Activated CD8-positive, alpha-beta memory T cell treated with anti-CD3 and anti-CD28 coated beads, Interleukin-2, amount 50 U/mL, for 1 hour (primary cell): Measurements from ENCODE around the gene FXYD6.
"Not testable (repeated sequence)": the region's sequence is repeated elsewhere in the genome, so short reads cannot be mapped to it uniquely, and the experiment has no call there.

Experiments used
- DNase-seq: peaks from one replicate; pipeline ENCODE4 v3.0.0-alpha.2; 2020; ENCODE audit errors: extremely low read depth

Gene FXYD6

DNA sequence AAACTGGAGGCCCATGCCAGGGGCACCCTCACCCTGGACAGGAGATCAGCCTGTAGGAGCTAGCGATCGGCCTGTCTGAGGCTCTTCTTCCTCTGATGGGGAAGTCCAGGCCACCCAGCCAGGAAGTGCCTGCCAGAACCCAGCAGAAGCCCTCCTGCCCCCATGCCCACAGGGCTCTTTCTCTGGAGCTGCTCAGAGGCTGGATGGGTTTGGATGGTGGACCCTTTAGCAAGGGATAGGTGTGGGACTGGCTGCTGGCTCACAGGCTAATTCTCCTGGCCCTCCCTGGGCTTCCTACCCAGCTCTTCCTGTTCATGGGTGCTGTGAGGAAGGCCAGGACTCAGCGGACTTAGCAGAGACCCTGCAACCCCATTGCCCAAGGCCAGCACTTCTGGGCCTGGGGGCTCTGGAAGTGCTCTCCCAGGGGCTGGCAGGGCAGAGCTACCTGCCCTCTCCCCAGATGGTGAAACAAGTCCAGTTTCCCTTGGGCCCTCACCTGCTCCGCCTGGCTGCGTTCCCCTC, 59.6 kb downstream of the FXYD6 start:
- no peak for DNase-seq

DNA sequence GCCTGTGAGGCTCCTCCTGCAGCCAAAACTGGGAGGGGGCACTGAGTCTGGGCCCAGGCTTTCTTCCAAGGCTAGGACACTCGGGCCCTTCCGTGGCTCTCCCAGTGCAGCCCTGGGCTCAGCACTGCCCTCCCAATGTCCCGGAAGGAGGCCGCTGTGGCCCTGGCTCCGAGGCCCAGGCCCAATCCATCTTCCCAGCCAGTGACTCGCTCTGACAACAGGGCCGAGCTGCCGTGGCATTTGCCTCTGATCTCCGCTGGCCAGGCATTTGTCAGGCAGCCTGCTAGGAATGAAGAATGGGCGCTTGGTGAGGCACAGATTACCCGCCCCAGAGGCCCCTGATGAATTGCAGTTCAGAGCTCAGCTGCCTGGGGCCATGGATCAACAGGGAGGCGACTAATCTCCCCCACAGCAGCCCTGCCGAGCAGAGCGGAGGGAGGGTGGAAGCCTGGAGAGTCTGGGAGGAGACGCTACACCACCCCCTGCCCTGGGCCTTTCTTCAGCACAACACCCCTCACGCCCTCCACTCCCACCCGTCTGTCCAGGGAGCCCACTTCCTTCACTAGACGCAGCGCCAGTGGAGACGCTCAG, 60.2 kb downstream of the FXYD6 start:
- no peak for DNase-seq

- peak; percentile 47 for DNase-seq
These were observed 61.1 kb downstream of the FXYD6 start for GRCh38 chr11:117815262-117815803.

DNA sequence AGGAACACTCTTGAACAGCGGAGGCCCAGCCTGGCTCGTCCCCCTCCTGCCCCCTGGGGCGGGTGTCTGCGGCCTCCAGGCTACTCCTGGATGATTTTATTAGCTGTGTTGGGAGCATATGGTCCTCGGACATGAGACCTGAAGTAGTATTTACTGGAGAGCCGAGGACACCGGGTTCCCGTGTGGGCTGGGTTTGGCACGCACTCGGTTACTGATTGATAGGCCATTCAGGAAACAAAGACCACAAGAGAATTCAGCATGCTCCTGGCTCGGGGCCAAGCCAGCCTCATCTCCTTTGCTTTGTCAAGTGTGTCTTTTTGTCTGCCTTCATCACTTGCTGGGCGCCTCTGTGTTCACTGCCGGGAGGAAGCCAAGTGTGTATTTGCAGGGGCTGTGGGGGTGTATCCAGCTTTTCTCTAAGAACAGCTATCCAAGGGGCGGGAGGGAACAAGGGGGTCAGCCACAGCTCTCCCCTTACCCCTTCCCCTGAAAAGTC, 61.6 kb downstream of the FXYD6 start:
- peak; percentile 61 for DNase-seq

DNA sequence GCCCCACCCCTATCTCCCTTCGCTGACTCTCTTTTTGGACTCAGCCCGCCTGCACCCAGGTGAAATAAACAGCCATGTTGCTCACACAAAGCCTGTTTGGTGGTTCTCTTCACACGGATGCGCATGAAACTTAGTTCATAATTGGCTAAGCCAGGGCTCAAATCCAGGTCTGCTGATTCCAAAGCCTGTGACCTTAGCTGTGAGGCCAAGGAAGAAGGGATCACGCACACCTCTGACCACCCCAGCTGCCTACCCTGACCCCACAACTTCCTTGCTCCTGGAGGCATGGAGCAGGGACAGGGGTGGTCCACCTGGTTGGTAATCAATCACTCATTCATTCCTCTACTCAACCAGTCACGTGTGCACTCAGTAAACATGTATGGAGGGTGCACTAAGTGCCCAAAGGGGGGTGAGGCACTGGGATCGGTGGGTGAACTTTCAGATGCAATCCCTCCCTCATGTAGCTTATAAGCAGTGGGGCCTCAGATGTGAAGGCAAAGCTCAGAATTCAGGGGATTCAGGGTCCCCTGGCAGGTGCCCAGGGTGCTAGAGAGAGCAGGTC, 62.2 kb downstream of the FXYD6 start:
- no peak for DNase-seq

GRCh38 chr11:117810056-117810451, 66.4 kb downstream of the FXYD6 start:
- DNase-seq = not testable (repeated sequence)

DNA sequence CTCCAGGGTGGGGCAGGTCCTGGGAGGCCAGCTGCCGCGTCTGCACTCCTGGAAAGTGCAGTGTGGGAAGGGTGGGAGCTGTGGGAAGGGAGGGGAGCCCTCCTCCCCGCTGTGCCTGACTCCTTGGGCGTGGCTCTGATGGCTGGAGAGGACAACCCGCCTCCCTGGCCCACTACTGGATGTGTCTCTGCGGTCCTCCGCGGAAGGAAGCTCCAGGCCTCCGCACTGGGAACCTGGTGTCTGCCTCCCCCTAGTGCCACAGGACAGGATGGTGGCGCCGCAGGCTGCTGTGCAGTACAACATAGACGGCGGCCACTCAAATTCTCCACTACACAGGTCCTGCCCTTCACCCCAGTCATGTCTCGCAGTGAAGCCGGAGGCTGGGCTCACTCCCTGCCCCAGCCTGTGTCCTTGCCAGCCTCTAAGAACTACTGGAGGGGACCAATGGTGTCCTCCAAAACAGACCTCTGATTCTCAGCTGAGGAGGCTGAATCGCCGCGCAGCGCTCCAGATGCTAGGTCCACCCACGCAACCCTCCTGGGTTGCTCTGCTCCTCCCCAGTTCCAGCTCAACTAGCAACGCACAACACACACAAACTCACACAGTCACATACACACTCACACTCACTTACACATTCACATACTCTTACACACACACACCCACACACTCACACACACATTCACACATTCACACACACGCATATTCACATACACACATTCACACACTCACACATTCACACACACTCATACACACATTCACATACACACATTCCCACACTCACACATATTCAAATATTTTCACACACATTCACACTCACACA, 67.0 kb downstream of the FXYD6 start:
- no peak for DNase-seq

GRCh38 chr11:117808784-117809183, 67.7 kb downstream of the FXYD6 start:
- DNase-seq = no peak

- DNase-seq = no peak
These were observed 68.8 kb downstream of the FXYD6 start for GRCh38 chr11:117807482-117808327.

GRCh38 chr11:117806846-117807245, 69.6 kb downstream of the FXYD6 start:
- no peak for DNase-seq

GRCh38 chr11:117805045-117805444, 71.4 kb downstream of the FXYD6 start:
- no peak for DNase-seq

DNA sequence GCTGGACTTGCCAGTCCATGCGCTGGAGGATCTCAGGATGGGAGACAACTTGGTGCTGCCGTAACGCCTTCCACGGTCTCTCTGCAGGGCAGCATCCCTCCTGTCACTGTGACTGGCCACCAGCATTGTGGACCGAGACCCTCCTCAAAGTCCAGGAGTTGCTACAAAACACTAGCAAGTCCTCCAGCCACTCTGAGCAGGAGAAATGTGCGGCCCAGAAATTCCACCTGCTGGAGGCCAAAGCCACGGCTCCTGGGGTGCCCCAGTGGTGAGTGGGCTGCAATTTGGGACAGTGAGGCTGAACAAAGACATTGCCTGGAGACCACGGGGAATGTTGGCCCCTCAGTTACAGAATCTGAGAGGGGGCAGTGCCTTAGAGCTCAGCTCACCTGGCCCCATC, 72.6 kb downstream of the FXYD6 start:
- DNase-seq = no peak

DNA sequence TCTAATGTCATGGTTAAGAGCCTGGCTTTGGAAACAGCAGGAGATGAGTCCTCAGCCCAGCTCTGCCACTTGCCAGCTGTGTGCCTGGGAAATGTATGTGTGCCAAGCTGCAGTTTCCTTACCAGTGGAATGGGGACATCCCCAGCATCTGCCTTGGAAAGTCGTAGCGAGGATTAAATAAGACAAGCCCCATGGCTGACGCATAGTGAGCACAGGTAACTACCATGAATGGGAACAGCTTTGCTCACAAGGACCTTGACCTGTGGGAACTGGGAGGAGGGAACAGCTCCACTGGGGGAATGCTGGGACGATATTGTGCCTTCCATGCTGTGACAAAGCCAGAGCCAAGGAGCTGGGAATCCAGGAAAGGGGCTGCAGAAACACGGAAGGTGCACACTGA, 76.8 kb downstream of the FXYD6 start:
- no peak for DNase-seq

- no peak for DNase-seq
These were observed 79.5 kb downstream of the FXYD6 start, which contains the start of gene DSCAML1 for GRCh38 chr11:117796872-117797529. DSCAML1 (minus strand) TSS chr11:117797216; CDS start chr11:117797079, 137 bp downstream.

- no peak for DNase-seq
These were observed 80.0 kb downstream of the FXYD6 start for GRCh38 chr11:117796456-117796871.

GRCh38 chr11:117795638-117796455, 80.6 kb downstream of the FXYD6 start:
- no peak for DNase-seq

DNA sequence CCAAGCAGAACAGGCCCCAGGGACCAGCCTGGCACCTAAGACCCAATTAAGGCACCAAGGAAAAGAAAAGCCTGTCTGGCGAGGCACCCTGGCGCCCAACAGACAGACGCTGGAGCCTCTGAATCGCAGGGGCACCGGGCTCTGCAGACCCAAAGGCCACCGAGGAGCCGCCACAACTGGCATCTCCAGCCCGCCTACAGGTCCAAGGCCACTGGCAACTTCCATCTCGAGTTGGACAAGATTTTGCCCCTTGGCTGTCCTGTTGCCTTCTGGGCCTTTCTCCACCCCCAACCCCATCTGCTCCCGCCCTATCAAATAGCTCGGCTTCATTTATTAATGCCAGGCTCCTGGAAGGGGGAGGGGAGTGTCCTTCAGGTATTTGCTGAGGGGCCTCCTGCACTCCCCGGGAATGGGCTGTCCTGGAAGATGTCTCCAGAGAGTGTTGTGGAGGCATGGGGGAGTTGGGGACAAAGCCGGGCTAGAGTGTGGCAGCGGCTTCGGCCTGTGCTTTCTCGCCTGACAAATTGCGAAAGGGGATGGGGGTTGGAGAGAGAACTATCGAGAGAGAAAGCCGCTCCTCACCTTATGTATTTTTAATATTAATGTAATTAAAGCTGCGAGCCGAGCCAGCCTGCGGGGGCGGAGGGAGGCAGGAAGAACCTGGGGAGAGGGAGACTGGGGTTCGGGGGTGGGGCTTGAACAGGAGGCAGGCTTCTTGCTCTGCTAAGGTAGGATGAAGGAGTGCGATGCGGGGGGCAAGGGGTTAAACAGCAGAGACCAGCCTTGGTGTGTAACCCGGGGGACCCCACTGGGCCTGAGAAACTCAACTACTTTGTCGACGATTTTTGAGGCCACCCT, 81.5 kb downstream of the FXYD6 start:
- no peak for DNase-seq

- no peak for DNase-seq
These were observed 82.3 kb downstream of the FXYD6 start for GRCh38 chr11:117794135-117794534.

DNA sequence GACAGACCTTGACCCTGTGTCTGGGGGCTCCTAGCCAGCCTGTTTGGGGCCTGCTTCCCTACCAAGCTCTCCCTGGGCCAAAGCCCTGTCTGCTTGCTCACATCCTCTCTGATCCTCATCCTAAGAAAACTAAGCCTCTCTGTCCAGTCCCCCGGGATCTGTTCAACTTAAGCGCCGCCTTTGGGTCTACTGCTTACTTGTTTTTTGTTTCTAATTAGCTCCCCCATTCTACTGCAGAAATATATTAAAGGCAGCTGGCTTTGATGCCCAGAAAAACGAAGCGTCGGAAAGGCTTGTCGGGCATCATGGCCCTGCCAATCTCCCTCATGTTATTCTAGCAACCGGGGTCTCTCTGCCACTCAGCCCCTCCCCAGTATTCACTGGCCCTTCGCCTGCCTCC, 82.9 kb downstream of the FXYD6 start:
- no peak for DNase-seq
